ENCODE measurements around the gene C3orf33.

C3orf33 gene

DNA sequence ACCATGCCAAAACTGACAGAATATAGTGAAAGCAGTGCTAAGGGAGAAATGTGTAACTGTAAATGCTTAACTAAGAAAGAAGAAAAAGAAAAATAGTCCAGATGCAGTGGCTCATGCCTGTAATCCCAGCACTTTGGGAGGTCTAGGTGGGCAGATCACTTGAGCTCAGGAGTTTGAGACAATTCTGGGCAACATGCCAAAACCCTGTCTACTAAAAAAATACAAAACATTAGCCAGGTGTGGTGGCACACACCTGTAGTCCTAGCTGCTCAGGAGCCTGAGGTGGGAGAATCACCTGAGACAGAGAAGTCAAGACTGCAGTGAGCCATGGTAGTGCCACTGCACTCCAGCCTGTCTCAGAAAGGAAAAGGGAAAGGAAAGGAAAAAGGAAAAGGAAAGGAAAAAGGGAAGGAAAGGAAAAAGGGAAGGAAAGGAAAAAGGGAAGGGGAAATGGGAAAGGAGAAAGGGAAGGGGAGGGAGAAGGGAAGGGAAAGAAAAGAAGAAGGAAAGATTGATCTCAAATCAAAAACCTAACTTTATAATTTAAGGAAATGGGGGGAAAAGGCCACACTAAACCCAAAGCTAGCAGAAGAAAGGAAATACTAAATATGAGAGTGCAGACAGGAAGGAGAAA lies 20.3 kb downstream of the C3orf33 start:
- DNase-seq = no peak

DNA sequence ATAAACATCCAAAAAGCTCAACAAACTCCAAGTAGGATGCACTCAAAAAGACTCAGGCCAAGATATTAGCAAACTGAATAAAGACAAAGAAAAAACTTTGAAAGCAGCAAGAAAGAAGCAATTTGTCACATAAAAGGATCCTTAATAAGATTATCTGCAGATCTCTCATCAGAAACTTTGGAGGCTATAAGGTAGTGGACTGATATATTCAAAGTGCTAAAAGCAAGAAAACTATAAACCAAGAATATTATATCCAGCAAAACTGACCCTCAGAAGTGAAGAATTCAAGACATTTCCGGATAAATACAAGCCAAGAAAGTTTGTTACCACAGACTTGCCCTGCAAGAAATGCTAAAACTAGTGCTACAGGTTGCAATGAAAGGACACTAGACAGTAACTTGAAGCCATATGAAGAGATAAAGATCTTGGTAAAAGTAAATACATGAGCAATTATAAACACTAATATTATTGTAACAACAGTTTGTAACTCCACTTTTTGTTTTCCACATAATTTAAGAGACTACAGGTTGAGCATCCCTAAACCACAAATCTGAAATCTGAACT lies 23.6 kb downstream of the C3orf33 start:
- no peak for DNase-seq

DNA sequence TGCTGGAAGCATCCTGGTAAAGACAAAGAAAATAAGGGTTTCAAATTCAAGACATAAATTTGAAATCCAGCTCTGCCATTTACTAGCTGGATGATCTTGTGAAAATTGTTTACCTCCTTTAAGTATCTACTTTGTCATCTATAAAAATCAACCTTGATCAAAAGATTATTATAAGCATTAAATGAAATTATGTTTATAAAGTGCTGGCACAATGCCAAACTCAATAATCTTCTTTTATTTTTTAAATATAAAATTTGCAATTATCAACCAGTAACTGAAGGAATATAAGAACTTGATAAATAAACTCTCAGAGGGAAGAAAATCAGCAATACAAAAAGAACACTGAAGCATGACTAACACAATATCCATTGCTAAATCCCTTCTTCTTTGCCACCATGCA lies 25.8 kb downstream of the C3orf33 start:
- no peak for DNase-seq

DNA sequence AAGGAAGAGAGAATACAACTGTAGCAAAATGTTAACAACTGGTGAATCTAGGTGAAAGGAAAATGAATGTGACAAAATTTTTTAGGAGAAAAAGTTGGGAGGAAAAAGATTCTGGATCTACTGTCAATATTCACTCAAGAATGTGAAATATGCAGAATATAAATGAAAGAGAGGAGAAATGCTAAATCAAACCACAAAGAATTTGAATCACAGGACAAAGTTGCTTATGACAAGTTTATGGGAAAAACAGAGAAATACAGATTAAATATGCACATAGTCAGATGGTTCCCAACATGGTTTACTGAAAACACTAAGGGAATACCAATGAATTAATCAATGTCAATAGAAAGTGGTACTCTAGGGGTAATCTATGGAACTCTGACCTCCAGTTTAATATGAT lies 27.6 kb downstream of the C3orf33 start:
- no peak for DNase-seq

DNA sequence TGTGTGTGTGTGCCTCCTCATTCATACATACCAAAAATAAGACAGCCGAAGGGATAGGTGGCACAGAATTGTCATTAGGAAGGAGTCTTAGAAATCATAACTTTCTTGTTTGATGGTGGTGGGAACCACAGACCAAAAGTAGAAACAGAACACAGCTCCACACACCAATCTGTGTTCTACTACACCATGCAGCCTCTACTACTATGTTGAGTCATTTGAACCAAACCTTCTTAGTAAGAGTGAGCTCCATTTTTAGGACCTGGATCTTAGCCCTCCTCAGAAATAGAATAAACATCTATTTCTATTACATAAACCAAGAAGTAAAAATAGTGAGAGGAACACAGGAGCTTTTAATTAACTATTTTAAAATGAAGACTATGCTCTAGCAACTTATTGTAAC lies 33.3 kb downstream of the C3orf33 start:
- DNase-seq = no peak

DNA sequence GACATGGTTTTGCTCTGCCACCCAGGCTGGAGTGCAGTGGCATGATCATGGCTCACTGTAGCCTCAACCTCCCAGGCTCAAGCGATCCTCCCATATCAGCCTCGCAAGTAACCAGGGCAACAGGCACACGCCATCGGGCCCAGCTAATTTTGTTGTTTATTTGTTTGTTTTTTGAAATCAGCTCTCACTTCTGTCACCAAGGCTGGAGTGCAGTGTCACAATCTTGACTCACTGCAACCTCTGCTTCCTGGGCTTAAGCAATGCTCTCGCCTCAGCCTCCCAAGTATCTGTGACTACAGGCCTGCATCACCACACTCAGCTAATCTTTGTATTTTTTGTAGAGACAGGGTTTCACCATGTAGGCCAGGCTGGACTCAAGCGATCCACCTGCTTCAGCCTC lies 35.0 kb downstream of the C3orf33 start:
- DNase-seq = no peak

DNA sequence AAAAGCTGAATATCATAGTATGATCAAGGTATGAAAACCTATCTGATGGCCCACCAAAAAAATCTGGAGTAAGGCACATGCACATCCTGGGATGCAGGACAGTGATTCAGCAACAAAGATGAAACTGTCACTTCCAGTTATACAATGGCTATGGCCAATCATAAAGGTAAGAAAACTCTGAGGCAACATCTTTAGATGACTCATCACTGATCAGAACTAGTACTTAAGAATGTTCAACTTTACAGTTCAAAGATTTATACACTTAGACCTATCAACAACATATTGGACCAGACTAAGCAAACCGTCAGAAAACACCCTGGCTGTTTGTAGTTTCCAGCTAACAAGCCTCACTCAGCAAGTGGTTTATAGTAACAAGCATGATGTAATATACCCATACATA lies 39.9 kb downstream of the C3orf33 start:
- DNase-seq = no peak

DNA sequence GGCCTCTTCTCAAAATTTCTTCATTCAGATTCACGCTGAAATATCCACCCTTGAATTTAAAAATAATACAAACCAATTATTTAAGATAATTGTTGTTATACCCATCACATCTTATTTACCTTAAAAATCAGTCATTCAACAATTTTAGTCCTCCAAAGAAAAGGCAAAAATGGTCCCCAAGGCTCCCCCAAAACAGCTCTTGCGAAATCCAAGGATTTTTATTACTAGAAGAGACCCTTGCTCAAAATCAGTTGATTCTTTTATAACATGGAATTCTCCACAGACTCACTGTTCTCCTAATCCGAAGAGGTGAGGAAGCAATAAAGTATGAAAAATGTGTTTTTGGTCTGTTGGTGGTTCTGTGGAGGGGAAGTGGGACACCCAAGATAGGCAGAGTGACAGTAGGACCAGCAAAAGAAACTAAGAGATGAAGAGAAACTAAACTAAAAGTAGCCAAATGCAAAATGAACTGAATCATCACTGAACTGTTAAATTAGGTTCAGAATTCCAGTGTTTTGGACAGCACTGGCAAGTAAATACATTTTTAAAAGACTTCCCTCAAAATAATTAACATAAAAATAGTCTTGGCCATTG lies 42.1 kb downstream of the C3orf33 start:
- no peak for DNase-seq

DNA sequence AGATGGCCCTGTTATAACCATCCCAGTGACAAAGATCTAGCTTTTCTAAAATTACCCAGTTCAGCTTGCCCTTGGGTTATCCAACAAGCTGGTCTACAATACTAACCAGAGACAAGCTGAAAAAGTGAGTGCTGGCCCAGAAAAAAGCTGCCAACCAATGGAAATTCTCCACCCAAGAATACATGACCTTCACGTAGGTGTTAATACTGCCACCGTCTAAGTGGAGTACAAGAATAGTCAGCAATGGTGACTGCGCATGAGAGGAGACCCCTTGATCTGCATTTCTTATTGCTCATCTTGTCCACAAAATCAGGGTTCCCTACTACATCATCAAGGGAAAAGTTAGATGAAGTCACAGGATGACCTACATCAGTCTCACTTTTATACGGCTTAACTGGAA lies 45.4 kb downstream of the C3orf33 start:
- no peak for DNase-seq

DNA sequence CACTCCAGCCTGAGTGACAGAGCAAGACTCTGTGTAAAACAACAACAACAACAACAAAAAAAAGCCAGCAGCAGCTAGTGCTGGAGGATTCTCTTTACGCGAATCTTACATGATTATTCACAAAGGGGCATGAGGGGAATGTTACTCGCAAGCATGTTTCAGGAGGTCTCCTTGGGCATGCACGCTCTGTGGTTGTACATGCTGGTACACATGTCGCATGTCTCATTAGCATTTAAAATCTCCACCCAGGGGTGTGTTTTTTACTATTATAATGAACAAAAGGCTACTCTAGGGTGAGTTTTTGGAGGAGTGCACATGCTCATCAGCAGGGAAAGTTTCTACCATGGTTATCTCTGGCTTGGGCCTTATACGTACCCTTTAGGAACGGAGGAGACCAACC lies 48.5 kb downstream of the C3orf33 start:
- DNase-seq = no peak

DNA sequence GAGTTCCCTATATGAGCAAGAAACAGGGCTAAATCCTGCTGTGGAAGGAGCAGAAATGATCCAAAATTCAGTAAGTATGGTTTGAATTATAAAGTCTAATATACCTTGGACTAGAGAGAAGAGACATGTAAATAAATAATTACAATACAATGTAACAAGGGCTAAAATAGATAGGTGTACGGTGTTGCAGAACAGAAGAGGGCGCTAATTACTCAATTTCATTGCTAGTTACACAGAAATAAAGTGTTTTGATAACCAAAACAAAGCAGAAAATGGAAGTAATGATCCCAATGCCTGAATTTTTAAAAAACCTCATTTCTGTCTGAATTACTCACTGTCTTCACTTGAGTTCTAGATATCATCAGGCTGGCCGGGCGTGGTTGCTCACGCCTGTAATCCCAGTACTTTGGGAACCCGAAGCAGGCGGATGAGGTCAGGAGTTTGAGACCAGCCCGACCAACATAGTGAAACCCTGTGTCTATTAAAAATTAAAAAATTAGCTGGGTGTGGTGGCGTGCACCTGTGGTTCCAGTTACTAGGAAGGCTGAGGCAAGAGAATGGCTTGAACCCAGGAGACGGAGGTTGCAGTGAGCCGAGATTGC lies 52.9 kb downstream of the C3orf33 start:
- no peak for DNase-seq

DNA sequence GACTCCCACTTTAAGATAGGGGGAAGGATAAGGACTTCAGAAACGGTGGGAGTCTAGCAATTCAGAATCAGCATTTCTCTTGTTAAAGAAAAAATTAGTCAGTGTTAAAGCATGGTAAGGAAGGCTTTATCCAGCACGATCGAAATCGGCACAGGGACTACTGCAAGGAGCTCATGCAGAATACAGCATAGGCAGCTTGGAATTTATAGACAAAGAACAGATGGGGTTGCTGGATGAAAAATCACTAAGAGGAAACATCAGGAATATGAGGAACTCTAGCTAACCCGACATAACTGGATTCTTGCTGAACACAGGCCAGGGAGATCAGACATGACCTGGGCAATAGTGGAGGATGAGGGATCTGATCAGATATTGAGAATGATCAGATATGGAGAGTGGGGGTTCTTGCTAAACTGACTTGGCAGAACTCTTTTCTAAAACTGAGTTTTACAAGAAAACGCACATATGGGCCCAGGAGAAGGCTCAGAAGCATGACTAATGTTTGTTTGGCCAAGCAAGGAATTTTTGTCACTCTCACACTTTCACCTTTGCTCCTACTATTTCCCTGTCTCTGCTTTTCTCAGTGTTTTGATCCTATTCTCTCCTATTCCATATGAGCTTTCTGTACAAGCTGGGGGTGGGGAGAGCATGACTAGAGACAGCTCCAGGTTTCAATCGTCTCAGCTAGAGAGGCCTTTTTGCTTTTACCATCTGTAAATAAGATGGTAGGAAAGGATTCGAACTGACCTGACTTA lies 57.3 kb downstream of the C3orf33 start:
- DNase-seq = no peak

DNA sequence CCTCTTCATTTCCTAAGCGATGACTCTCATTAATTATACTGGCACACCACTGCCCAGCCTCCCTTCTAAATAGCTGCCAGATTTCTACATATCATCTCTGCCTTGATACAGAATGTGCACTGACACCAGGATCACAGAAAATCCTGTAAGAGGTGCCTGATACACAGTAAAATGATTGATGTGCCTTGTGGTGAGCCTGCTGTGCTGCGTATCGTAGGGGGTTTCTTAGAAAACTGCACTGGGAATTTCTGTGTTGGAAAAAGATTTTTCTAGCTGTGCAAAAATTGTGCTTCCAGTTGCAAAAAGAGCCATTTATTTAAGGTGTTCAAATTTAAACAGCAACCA lies 58.2 kb downstream of the C3orf33 start:
- DNase-seq = no peak

DNA sequence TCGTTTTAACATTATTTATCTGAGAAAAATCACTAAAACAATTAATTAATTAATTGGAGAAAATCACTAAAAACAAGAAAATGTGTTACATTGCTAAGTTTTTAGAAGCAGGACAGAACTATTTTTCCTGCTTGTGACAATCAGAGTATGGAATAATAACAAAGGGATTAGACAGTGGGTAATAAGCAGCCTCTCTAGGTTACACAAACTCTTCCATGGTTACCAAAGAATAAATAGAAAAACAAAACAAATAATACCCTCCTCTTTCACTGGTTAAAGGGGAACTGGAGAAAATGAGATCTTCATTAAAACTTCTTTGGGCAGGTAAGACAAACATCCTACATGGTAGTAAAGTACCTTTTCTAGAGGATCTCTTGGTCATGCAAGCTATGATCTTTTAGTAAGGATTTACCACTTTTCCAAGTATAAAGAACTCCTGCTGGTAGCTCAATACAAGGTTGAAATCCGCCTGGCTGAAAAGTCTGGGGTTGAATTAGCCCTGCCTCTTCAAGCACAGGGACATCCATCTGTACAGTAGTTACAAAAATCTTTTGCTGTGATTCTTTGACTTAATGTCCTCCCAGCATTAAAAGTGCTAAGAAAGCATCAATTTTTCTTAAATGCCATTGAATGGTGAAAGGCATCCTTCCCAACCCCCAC lies 58.7 kb downstream of the C3orf33 start:
- DNase-seq = no peak

DNA sequence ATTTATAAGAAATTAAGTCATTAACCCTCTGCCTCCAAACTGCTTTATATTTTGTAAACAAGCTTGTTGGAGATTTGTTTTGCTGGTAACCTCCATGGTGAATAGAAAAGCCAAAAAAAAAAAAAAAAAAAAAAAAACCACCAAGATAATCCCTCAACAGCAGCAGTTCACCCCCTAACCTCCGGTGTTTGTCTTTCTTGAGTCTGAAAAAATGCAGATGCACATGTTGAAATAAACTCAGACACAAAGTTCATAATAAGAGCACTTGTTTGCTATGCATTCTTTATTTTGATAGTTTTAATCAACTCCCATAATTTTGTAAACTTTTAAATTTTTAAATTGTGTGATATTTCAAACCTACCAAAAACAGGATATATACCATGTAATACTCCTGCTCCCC lies 59.4 kb downstream of the C3orf33 start:
- no peak for DNase-seq

DNA sequence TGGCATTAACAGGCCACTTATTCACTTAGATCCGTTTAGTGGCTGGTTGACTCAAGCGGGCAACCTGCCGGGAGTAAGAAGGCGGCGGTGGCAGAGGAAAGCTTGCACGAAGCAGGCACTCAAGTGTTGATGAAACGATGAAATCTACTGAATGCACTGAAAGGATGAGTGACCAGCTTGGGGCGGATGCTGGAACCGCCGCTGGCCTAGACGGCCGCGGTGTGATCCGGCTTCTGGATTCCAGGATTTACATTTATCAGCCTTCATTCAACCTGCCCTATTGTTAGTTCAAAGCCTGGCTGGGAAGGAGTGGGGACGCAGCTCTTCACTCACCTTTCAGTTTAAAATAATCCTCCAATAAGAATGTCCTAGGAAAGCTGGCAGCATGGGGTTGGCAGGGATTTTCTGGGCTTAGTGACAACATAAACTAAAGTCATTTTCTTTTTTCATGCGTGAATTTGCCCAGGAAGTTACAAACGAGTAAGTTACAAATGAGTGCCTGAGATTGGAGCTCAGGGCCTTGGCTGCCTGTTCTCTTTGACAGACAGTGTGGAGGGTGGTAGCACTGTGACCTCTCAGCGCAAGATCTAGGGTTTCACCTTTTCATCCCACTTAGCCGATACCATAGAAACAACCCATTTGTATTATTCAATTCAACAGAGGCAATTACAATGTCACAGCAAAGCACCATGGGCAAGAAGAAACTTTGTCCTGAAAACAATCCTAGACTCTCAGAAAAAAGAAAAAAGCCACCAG lies 60.1 kb downstream of the C3orf33 start:
- DNase-seq = peak in 14 of 56 donors; percentile 2 to 38 (median 12)

DNA sequence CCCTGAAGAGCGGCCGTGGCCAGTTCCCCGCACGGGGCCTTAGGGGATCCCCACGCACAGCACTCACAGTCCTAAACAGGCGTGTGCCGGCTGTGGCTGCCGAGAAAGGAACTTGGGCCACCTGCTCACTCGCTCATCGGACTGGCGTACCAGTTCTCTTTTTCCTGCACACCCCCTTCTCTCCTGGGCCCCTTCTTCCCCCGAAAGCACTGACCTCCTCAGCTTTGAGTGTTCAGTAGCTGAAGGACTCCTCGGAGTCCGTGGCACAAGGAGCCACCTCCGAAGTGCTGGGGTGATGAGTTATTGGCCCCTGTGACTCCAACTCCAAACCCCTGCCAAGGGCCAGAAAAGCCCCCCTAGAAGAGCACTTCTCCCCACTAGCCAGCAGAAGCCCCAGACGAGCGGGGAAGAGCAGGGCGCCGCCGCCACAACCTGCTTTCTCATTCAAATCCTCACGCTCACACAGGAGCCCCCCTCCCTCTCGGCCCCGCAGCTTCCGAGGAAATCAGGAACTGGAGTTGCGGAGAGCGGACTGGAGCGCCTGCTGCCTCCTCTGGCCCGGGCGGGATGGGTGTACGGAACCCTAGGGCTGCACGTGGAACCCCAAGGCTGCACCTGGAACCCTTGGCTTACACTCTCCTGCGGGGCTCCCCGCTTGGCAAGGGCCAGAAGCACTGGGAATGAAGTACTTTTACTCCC lies 61.3 kb downstream of the C3orf33 start, which contains the start of gene PLCH1:
Gene PLCH1, minus strand, starts transcription at position 446 of the 699 bp plus-strand sequence. CDS start 40,847 bp downstream, outside the sequence.
- DNase-seq = peak in 46 of 56 donors; percentile 11 to 68 (median 45)

DNA sequence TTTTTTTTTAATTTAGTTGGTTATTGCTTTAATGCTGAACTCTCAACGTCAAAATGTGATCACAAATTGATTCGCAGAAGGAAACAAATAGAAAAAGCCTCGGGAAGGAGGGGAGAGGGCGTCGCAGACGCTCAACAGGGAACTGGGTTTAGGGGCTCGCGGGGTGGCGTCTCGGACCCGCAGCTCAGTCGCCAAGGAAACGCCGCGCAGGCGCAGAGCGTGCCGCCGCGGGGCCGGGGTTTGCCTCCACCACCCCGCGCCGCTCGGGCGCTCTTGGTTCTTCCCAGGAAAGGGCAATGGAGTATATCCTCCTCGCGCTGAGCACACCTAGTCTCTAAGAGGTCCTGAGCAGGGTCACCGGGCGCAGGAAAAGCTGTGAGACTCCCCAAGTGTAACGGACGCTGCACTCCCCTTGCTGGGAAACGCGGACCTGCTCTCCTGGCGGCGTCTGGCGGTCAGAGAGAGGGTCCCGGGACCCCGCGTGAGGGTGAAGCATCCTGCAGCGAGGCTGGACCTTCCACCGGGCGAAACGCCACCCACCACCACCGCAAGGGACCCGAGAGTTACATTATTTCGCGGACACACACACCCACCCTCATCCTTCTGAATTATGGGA lies 62.0 kb downstream of the C3orf33 start:
- DNase-seq = peak in 32 of 56 donors; percentile 3 to 71 (median 32)

DNA sequence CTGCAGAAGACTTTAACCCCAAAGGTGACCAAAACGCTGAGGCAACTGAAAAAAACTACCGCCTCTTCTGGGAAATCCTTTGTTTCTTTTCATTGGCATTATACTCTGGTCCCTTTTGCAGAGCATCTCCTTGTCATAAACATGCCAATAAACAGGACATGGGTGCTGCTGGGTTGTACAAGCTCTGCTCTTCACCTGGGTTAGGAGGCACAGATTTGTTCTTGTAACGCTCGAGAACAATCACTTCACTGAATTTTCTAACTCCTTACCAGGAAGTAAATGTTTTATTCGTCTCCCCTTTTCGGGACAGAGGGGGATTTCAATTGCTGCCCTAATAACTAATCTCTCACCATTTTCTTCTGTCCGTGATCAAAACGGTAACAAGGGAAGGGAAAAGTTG lies 62.5 kb downstream of the C3orf33 start:
- no peak for DNase-seq

Measured in amygdala (tissue), 56 donors.